Glutamatergic neuron (in vitro differentiated cells): ENCODE measurements around the gene LCE3D. TPM values are rescaled to one million over a fixed set of nuclear protein-coding genes. Genes with fewer than 3 reads are reported as not detected.
"Not testable (repeated sequence)": the region's sequence is repeated elsewhere in the genome, so short reads cannot be mapped to it uniquely, and the experiment has no call there.

ENCODE experiments used
- DNase-seq: peaks from one replicate; pipeline ENCODE4 v3.0.0; 2022
- H3K27ac Mint-ChIP-seq: one replicate; pipeline ENCODE4 v1.8.0; 2020; ENCODE audit warnings: mild to moderate bottlenecking, mixed read lengths, inconsistent platforms; ENCODE audit not compliant: unreplicated experiment
- H3K27me3 Mint-ChIP-seq: one replicate; pipeline ENCODE4 v1.8.0; 2020; ENCODE audit warnings: mild to moderate bottlenecking, moderate library complexity, mixed read lengths, inconsistent platforms; ENCODE audit not compliant: unreplicated experiment
- H3K36me3 Mint-ChIP-seq: one replicate; pipeline ENCODE4 v1.8.0; 2020; ENCODE audit warnings: mild to moderate bottlenecking, mixed read lengths, inconsistent platforms; ENCODE audit not compliant: unreplicated experiment
- H3K4me1 Mint-ChIP-seq: one replicate; pipeline ENCODE4 v1.8.0; 2020; ENCODE audit warnings: mild to moderate bottlenecking, low read depth, mixed read lengths, inconsistent platforms; ENCODE audit not compliant: unreplicated experiment
- H3K4me3 Mint-ChIP-seq: one replicate; pipeline ENCODE4 v1.8.0; 2020; ENCODE audit warnings: mild to moderate bottlenecking, mixed read lengths, inconsistent platforms; ENCODE audit not compliant: unreplicated experiment
- H3K9me3 Mint-ChIP-seq: one replicate; pipeline ENCODE4 v1.8.0; 2020; ENCODE audit warnings: mild to moderate bottlenecking, moderate library complexity, mixed read lengths, inconsistent platforms; ENCODE audit not compliant: unreplicated experiment
- CTCF ChIP-seq: fragments of 200-600 bp; sonication (generic); IDR thresholded peaks from one replicate; pipeline ENCODE4 v1.5.0; 2021; ENCODE audit not compliant: partially characterized antibody, unreplicated experiment
- total RNA-seq: library from RNA; stranded (reverse); fragmentation: NEBNext Ultra II Directional; extraction: Animal tissue kit (Norgen Biotek cat#: 25700); gene quantifications from one replicate; pipeline ENCODE4 v1.2.1, GENCODE V29; 2021; ENCODE audit not compliant: unreplicated experiment

LCE3D gene
- total RNA-seq, 1 donor from 2014 or later, result not detected

DNA sequence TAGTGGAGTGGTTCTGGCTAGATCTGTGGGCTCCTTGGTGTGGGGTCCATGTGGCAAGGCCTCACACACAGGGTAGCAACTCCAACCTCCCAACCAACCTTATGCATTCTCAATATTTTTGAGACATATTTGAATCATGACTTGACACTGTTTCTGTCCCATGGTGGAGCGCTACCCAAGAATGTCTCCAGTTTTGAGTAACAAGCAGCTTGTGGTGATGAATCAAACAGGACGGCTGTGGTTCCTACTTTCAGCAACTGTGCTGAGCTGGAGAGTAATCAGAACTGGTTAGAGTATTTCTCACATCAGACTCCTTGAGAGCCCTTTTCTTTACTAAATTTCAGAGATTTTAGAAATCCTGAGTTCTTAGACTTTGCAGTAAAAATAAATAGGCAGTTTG, 3.1 kb downstream of the LCE3D start:
- no peak for TF ChIP-seq CTCF
- Mint-ChIP-seq H3K9me3 (peaks cover 4% of the 10 kb centered on the region), H3K36me3 (no peaks in the 10 kb centered on the region), H3K4me1 (no peaks in the 10 kb centered on the region), H3K27ac (no peak overlapping the region), H3K4me3 (no peak overlapping the region), H3K27me3 (no peaks in the 10 kb centered on the region)
- DNase-seq, result no peak

- H3K9me3 Mint-ChIP-seq, result peaks cover 2% of the 10 kb centered on the region
- no peak for TF ChIP-seq CTCF
- H3K36me3 Mint-ChIP-seq, result no peaks in the 10 kb centered on the region
- peaks cover 2% of the 10 kb centered on the region for H3K27me3 Mint-ChIP-seq
- DNase-seq, result no peak
- no peak within 1 kb of the TSS for H3K27ac Mint-ChIP-seq
- no peak within 1 kb of the TSS for H3K4me3 Mint-ChIP-seq
- no peaks in the 10 kb centered on the region for H3K4me1 Mint-ChIP-seq
Observed at GRCh38 chr1:152566681-152567080, 13.6 kb downstream of the LCE3D start, which contains the start of gene LCE3E. Gene LCE3E (minus strand): TSS chr1:152566780. CDS start chr1:152566208, 572 bp downstream.

GRCh38 chr1:152565535-152566215, 14.6 kb downstream of the LCE3D start:
- Mint-ChIP-seq H3K4me3 (no peak overlapping the region), H3K27ac (no peak overlapping the region), H3K36me3 (no peaks in the 10 kb centered on the region), H3K27me3 (peaks cover 2% of the 10 kb centered on the region), H3K9me3 (peaks cover 2% of the 10 kb centered on the region), H3K4me1 (no peaks in the 10 kb centered on the region)
- no peak for DNase-seq
- TF ChIP-seq CTCF, result no peak

DNA sequence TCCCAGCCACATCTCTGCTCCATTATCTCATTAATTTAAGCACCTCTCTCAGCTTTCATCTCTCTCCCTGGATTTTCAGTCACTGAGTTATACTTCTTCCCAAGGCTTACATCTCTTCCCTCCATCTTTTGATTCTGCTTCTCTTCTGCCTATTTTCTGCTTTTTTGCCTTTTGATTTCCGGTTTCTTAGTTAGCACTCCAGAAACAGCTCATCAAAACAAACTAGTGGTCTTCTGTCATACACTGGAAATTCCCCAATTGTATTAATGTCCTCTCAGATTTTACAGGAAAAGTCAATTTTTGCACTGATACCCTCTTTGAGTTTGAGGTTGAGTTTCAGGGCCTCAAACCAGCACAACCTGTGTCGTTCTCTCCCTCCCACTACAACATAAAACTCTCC, 15.2 kb downstream of the LCE3D start:
- H3K9me3 Mint-ChIP-seq, result peaks cover 2% of the 10 kb centered on the region
- no peak overlapping the region for H3K4me3 Mint-ChIP-seq
- peaks cover 2% of the 10 kb centered on the region for H3K27me3 Mint-ChIP-seq
- TF ChIP-seq CTCF, result no peak
- no peak overlapping the region for H3K27ac Mint-ChIP-seq
- H3K4me1 Mint-ChIP-seq, result no peaks in the 10 kb centered on the region
- no peaks in the 10 kb centered on the region for H3K36me3 Mint-ChIP-seq
- DNase-seq, result no peak

DNA sequence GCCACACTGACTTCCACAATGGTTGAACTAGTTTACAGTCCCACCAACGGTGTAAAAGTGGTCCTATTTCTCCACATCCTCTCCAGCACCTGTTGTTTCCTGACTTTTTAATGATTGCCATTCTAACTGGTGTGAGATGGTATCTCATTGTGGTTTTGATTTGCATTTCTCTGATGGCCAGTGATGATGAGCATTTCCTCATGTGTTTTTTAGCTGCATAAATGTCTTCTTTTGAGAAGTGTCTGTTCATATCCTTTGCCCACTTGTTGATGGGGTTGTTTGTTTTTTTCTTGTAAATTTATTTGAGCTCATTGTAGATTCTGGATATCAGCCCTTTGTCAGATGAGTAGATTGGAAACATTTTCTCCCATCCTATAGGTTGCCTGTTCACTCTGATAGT, 32.0 kb downstream of the LCE3D start:
- not testable (repeated sequence) for H3K27me3 Mint-ChIP-seq, H3K9me3 Mint-ChIP-seq, H3K4me1 Mint-ChIP-seq, H3K4me3 Mint-ChIP-seq, H3K27ac Mint-ChIP-seq, H3K36me3 Mint-ChIP-seq, DNase-seq
